ENCODE data around the gene RSRC1. TPM values are rescaled to one million over a fixed set of nuclear protein-coding genes. Genes with fewer than 3 reads are reported as not detected.
"Not testable (repeated sequence)": the region's sequence is repeated elsewhere in the genome, so short reads cannot be mapped to it uniquely, and the experiment has no call there.

RSRC1 gene
- total RNA-seq, 1 donor from 2014 or later = 45.6 TPM

- TF ChIP-seq, protein P1, sequence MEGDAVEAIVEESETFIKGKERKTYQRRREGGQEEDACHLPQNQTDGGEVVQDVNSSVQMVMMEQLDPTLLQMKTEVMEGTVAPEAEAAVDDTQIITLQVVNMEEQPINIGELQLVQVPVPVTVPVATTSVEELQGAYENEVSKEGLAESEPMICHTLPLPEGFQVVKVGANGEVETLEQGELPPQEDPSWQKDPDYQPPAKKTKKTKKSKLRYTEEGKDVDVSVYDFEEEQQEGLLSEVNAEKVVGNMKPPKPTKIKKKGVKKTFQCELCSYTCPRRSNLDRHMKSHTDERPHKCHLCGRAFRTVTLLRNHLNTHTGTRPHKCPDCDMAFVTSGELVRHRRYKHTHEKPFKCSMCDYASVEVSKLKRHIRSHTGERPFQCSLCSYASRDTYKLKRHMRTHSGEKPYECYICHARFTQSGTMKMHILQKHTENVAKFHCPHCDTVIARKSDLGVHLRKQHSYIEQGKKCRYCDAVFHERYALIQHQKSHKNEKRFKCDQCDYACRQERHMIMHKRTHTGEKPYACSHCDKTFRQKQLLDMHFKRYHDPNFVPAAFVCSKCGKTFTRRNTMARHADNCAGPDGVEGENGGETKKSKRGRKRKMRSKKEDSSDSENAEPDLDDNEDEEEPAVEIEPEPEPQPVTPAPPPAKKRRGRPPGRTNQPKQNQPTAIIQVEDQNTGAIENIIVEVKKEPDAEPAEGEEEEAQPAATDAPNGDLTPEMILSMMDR (conservative IDR thresholded peaks at IDR 0.05; ENCODE audit: low read depth, low read length) = no peak
- H3K4me3 ChIP-seq (ENCODE audit: low read depth, low read length) = no peak overlapping the region
- DNase-seq (ENCODE audit: low read depth) = no peak
Observed at GRCh38 chr3:158308236-158308928, 198.5 kb downstream of the RSRC1 start.

GRCh38 chr3:158312560-158313141 is 202.8 kb downstream of the RSRC1 start:
- H3K4me3 ChIP-seq (ENCODE audit: low read depth, low read length) = no peak overlapping the region
- TF ChIP-seq, protein P1 (conservative IDR thresholded peaks at IDR 0.05; ENCODE audit: low read depth, low read length) = no peak
- no peak for DNase-seq (ENCODE audit: low read depth)

DNA sequence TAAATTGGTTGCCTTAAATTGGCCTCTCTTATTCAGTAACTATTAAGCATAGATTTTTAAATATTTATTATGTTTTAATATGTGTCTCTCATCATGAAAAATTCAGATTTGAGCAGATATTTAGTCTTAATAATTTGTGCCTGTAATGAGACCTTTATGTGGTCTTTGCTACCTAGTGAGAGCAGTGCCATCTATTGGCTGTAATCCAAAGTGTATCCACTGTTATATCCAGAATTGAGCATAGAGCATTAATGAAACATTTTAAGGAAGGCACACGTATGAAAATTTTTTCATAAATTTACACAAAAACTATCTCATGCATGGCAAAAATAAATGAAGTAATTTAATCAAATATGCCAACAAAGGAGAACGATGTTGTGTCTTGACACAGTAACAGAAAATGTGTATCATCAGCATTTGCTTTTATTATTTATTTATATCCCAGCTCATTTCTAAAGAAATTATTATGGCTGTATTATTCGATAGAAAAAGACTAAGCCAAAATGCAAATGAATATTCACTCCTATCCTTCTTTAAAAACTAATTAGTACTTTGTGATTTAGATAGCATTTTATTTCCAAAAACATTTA is 203.5 kb downstream of the RSRC1 start:
- H3K4me3 ChIP-seq (ENCODE audit: low read depth, low read length) = no peak overlapping the region
- TF ChIP-seq, protein P1 (conservative IDR thresholded peaks at IDR 0.05; ENCODE audit: low read depth, low read length) = peak; percentile 72
- no peak for DNase-seq (ENCODE audit: low read depth)

GRCh38 chr3:158314426-158315357 is 204.8 kb downstream of the RSRC1 start:
- TF ChIP-seq, protein P1 (conservative IDR thresholded peaks at IDR 0.05; ENCODE audit: low read depth, low read length) = no peak
- H3K4me3 ChIP-seq (ENCODE audit: low read depth, low read length) = no peak overlapping the region
- DNase-seq (ENCODE audit: low read depth) = no peak

DNA sequence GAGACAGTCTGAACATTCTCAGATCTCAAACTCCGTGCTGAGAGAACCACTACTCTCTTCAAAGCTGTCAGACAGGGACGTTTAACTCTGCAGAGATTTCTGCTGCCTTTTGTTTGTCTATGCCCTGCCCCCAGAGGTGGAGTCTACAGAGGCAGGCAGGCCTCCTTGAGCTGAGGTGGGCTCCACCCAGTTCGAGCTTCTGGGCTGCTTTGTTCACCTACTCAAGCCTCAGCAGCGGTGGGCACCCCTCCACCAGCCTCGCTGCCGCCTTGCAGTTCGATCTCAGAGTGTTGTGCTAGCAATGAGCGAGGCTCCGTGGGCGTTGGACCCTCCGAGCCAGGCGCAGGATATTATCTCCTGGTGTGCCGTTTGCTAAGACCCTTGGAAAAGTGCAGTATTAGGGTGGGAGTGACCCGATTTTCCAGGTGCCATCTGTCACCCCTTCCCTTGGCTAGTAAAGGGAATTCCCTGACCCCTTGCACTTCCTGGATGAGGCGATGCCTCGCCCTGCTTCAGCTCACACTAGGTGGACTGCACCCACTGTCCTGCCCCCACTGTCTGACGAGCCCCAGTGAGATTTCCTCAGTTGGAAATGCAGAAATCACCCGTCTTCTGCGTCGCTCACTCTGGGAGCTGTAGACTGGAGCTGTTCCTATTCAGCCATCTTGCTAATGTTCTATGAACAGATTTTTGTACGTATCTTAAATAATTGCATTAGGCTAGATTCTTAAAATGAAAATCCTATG is 220.0 kb downstream of the RSRC1 start:
- peak overlapping the region; percentile 51 for H3K4me3 ChIP-seq (ENCODE audit: low read depth, low read length)
- not testable (repeated sequence) for DNase-seq (ENCODE audit: low read depth)

DNA sequence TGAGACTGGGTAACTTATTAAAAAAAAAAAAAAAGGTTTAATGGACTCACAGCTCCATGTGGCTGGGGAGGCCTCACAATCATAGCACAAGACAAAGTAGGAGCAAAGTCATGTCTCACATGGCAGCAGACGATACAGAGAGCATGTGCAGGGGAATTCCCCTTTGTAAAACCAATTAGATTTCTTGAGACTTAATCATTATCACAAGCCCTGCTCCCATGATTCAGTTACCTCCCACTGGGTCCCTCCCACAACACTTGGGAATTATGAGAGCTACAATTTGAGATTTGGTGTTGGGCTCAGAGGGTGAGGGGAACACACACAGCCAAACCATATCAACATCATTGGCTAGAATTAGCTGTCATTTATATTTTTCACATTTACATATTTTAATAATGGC is 221.0 kb downstream of the RSRC1 start:
- TF ChIP-seq, protein P1 (conservative IDR thresholded peaks at IDR 0.05; ENCODE audit: low read depth, low read length) = no peak
- peak; percentile 48 for DNase-seq (ENCODE audit: low read depth)
- no peak overlapping the region for H3K4me3 ChIP-seq (ENCODE audit: low read depth, low read length)
